Neural cell (in vitro differentiated cells): ENCODE results near the gene WASF3.

Experiments used
- CTCF ChIP-seq: fragments of 450-650 bp; IDR thresholded peaks from 2 replicates; pipeline ENCODE4 v1.5.1; 2014; ENCODE audit warnings: antibody characterized with exemption, mild to moderate bottlenecking, moderate library complexity; ENCODE audit not compliant: poor library complexity, severe bottlenecking
- EZH2 ChIP-seq: fragments of 200-600, 300-800 bp; shearing (Covaris generic), sonication (generic); IDR thresholded peaks from 2 replicates; pipeline ENCODE4 v1.6.1; 2014; ENCODE audit warnings: antibody characterized with exemption, low read length, borderline replicate concordance, mild to moderate bottlenecking; ENCODE audit not compliant: insufficient read depth, poor library complexity, severe bottlenecking
- MXI1 ChIP-seq: fragments of 450-650 bp; conservative IDR thresholded peaks from 2 replicates; pipeline ENCODE4 v1.6.1; 2014; ENCODE audit warnings: antibody characterized with exemption, mild to moderate bottlenecking; ENCODE audit not compliant: poor library complexity, severe bottlenecking
- RAD21 ChIP-seq: fragments of 450-650 bp; conservative IDR thresholded peaks from 2 replicates; pipeline ENCODE4 v1.6.1; 2014; ENCODE audit warnings: antibody characterized with exemption, mild to moderate bottlenecking, moderate library complexity
- REST ChIP-seq: IDR thresholded peaks from 2 replicates; pipeline ENCODE4 v1.6.1; 2012; ENCODE audit warnings: borderline replicate concordance
- TAF1 ChIP-seq: IDR thresholded peaks from 2 replicates; pipeline ENCODE4 v1.6.1; 2012; ENCODE audit warnings: low read depth

- TF ChIP-seq CTCF (no peak), REST (no peak), RAD21 (no peak), EZH2 (no peak), MXI1 (no peak), TAF1 (no peak)
These were observed 5.0 kb downstream of the WASF3 start for GRCh38 chr13:26562512-26562890.
